Fibroblast of lung (primary cell): ENCODE data around the gene FBXO41.

Source experiments
- EZH2 ChIP-seq: IDR thresholded peaks from 2 replicates; pipeline ENCODE4 v1.5.1; 2012; ENCODE audit warnings: low read length, control low read depth, mild to moderate bottlenecking; ENCODE audit errors: missing control alignments
- TF ChIP-seq, protein P1 (sequence below), 2 donors: IDR thresholded peaks in 1 of 2; conservative IDR thresholded peaks in 1 of 2; 1 replicate in 1 of 2; 2 replicates in 1 of 2; pipeline ENCODE4 v1.5.1; 2011 to 2012; ENCODE audit warnings: low read length in 2 of 2, control low read depth in 1 of 2, inconsistent platforms in 1 of 2, low read depth in 1 of 2, mild to moderate bottlenecking in 1 of 2

DNA sequence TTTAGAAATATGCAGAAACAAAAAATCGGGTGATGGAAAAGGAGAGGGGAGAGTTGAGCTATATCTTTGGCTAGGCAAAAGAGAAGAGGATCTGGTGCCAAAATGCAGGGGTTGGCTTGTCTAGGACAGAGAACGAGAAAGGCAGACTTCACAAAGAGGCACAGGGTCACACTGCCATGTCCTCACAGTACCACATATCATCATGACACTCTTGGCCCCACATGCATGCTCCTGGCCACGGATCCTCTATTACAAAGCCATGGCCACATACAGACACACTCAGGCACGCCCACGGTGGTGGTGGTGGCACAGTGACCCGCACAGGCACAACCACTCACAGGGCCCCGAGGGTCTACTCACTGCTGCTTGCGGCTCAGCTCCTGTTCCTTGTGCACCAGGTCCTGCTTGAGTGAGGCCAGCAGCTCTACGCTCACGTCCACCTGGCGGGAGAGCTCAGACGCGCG, 15.9 kb downstream of the FBXO41 start:
- TF ChIP-seq, protein P1, sequence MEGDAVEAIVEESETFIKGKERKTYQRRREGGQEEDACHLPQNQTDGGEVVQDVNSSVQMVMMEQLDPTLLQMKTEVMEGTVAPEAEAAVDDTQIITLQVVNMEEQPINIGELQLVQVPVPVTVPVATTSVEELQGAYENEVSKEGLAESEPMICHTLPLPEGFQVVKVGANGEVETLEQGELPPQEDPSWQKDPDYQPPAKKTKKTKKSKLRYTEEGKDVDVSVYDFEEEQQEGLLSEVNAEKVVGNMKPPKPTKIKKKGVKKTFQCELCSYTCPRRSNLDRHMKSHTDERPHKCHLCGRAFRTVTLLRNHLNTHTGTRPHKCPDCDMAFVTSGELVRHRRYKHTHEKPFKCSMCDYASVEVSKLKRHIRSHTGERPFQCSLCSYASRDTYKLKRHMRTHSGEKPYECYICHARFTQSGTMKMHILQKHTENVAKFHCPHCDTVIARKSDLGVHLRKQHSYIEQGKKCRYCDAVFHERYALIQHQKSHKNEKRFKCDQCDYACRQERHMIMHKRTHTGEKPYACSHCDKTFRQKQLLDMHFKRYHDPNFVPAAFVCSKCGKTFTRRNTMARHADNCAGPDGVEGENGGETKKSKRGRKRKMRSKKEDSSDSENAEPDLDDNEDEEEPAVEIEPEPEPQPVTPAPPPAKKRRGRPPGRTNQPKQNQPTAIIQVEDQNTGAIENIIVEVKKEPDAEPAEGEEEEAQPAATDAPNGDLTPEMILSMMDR (conservative IDR thresholded peaks at IDR 0.05 in 1 of 2, IDR thresholded peaks at IDR 0.05 in 1 of 2; ENCODE audit: low read depth in 1 of 2, low read length in 2 of 2) = no peak
- TF ChIP-seq EZH2 = peak; percentile 58
